Measurements from ENCODE around the gene MYBPC3.

DNA sequence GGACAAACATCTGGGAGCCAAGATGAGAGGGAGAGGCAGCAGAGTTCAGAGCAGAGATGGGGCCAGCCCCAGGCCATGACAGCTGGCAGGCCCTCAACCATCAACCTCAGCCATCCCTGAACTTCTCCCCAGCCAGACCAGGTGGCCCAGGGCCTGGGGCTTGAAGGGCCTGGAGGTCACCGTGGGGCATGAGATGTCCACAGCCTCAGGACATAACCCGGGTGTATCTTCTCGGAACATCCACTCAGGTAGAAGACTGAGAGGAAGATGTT, 43.5 kb upstream of the MYBPC3 start:
- TF ChIP-seq EZH2 (IDR thresholded peaks at IDR 0.05): no peak
- TF ChIP-seq FOXP2 (optimal IDR thresholded peaks at IDR 0.05; ENCODE audit: control extremely low read depth, extremely low read length, insufficient read depth): no peak
